Measurements from ENCODE around the gene ERICH6.

The ERICH6 gene

GRCh38 chr3:150736903-150737832 lies 33.4 kb upstream of the ERICH6 start:
- DNase-seq: no peak

- no peak for DNase-seq
Measured at GRCh38 chr3:150736316-150736719, 32.6 kb upstream of the ERICH6 start.

- DNase-seq: no peak
Measured at GRCh38 chr3:150734795-150735119, 31.0 kb upstream of the ERICH6 start.

- DNase-seq: no peak
Measured at GRCh38 chr3:150733936-150734794, 30.4 kb upstream of the ERICH6 start.

- DNase-seq: no peak
Measured at GRCh38 chr3:150733373-150733935, 29.7 kb upstream of the ERICH6 start.

- DNase-seq: no peak
Measured at GRCh38 chr3:150729682-150730360, 26.1 kb upstream of the ERICH6 start.

- DNase-seq: no peak
Measured at GRCh38 chr3:150727653-150728502, 24.2 kb upstream of the ERICH6 start.

- DNase-seq: no peak
Measured at GRCh38 chr3:150725548-150725947, 21.8 kb upstream of the ERICH6 start.

- no peak for DNase-seq
Measured at GRCh38 chr3:150723946-150724345, 20.2 kb upstream of the ERICH6 start.

- no peak for DNase-seq
Measured at GRCh38 chr3:150722267-150722666, 18.5 kb upstream of the ERICH6 start.

- peak; percentile 44 for DNase-seq
Measured at GRCh38 chr3:150721285-150722130, 17.8 kb upstream of the ERICH6 start.

GRCh38 chr3:150720444-150720843 lies 16.7 kb upstream of the ERICH6 start:
- no peak for DNase-seq

- DNase-seq: no peak
Measured at GRCh38 chr3:150710097-150710496, 6.4 kb upstream of the ERICH6 start.

GRCh38 chr3:150703299-150703755 lies 393 bp downstream of the ERICH6 start:
- DNase-seq: no peak

GRCh38 chr3:150699068-150699639 lies 4.6 kb downstream of the ERICH6 start:
- no peak for DNase-seq

- DNase-seq: no peak
Measured at GRCh38 chr3:150697646-150698045, 6.1 kb downstream of the ERICH6 start.

GRCh38 chr3:150691414-150692040 lies 12.2 kb downstream of the ERICH6 start:
- DNase-seq: no peak

- no peak for DNase-seq
Measured at GRCh38 chr3:150687613-150688012, 16.1 kb downstream of the ERICH6 start.

GRCh38 chr3:150682824-150683223 lies 20.9 kb downstream of the ERICH6 start:
- no peak for DNase-seq

- DNase-seq: no peak
Measured at GRCh38 chr3:150682279-150682678, 21.4 kb downstream of the ERICH6 start.
